Stimulated activated CD4-positive, alpha-beta T cell treated with anti-CD3 and anti-CD28 coated beads, Interleukin-4, amount 100 ng/mL, for 48 hours (primary cell): Measurements from ENCODE around the gene GNAQ.

Experiments
- DNase-seq, 2 donors: peaks; one replicate each; pipeline ENCODE4 v3.0.0-alpha.2; 2020; ENCODE audit warnings: low read depth in 2 of 2

GNAQ gene

DNA sequence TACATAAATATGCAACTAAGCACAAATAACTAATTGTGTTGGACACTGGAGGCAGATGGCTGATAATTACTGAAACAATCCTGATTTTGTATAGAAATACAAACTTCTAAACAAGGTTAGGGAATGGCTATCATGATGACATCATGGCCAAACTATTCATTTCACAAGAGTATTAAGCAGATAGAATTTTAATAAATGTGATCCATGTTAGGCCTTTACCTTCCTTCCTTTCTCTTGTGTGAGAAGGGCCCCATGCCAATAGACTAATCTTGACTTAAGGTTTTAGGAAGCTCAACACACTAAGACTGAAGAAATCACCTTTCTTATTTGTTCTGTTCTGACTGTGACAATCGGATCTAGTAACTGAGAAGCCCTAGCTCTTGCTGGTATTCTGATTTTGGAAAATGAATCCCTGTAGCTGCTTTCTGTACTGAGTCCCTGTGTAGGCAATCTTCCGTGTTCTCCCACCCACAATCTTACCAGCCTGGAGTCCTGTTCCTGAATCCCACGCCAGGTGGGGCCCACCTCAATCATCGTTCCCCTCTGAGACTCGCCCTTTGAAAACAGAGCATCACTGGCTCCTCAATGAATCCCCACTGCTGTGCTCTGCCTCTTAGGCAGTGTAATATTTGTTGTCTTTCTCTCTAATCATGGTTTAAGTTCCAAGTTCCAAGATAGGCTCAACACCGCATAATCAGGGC is 214.8 kb downstream of the GNAQ start:
- DNase-seq: no peak

DNA sequence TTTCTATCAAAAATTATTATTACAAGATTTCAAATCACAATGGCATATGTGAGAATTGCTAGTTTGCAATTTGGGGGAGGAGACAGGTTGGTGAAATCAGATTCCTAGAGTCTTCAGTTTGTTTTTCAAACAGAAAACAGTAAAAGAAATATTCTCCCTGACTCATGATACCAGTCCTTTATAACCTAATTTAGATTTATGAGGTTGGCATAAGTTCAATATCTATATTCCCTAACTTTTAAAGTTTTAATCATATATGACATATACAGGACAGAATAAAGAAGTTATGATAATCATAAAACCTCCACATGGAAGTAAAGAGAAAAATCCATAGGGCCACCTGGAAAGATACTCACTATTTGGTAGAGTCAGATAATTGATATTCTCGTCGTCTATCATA is 216.4 kb downstream of the GNAQ start:
- DNase-seq: no peak

DNA sequence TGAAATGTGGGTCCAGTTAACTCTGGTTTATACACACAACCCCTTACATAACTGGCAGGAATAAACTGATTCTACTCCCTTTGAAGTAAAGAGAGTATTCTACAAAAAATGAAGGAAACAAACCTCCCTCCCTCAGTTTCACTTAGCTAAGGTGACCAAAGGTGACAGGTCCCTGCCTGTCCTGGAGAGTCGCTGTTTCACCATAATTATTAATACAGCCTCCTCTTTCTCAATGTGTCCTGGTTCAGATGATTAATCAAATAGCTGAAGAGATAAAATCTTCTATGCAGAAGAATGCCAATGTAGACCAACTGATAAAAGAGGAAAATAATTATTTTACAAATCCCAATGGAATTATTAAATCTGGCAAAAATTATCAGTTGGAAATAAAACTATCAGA is 219.8 kb downstream of the GNAQ start:
- no peak for DNase-seq

DNA sequence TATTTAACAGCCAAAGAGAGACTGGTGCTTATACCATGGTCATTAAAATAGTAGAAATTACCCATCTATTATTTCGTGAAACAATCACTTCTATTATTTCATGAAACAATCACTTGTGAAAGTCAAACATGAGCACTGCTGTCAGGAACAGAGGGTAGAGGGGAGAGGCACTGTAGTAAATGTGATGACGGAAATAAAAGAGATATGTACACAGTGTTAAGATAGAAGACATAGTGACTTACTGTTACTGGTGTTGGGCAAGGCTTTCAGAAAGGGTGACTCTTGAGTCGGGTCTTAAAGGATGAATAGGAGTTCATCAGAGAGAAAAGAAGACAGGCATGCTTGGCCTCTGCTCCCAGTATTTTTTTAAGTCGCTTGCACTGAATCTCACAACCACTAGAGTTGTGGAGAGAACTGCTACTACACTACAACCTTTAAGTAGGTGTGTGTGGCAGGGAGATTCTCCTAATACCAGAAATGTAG is 220.9 kb downstream of the GNAQ start:
- no peak for DNase-seq

DNA sequence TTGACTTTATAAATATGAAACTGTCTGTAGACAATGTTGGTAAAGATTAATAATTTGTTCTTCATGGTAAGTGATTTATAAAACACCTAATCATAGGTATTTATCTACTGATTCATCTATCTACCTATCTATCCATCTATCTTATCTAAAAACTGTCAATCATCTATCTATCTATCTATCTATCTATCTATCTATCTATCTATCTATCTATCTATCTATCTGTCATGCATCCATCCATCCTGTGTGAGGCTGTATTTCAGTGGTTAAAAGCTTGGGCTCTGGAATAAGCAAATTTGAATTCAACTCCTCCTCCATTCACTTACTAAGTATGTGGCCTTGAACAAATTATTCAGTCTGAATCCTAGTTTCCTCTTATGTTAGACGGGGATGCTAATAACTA is 221.6 kb downstream of the GNAQ start:
- no peak for DNase-seq

DNA sequence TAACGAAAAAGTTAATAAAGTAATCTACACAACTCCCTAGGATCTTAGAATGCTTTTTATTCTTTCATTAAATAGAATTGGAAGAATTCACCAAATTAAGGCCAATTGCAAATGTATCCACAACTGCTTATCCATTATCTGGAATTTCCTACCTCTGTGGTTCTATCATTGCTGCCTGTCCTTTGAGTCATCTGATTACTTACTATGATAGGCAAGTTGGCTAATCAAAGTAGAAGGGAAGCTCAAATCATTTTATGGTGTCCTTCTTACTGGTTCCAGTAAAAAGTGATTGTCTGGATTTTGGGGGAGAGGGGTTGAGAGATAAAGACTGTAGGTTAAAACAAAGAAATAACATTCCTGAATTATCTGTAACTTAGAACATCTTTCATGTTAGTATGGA is 222.1 kb downstream of the GNAQ start:
- DNase-seq: no peak

DNA sequence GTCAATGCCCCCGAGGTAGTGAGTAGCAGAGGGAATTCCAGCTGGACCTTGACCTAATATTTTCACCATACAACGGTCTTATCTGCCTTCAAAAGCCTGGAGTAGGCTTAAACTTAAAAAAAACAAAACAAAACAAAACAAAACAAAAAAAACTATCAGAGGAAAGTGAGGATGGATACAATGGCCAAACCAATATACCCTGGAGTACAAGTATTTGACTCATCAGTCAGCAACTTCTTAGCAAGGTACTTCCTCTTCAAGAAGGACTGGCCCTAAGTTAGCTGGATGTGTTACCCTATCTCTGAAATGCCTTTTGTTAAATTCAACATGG is 222.9 kb downstream of the GNAQ start:
- no peak for DNase-seq

DNA sequence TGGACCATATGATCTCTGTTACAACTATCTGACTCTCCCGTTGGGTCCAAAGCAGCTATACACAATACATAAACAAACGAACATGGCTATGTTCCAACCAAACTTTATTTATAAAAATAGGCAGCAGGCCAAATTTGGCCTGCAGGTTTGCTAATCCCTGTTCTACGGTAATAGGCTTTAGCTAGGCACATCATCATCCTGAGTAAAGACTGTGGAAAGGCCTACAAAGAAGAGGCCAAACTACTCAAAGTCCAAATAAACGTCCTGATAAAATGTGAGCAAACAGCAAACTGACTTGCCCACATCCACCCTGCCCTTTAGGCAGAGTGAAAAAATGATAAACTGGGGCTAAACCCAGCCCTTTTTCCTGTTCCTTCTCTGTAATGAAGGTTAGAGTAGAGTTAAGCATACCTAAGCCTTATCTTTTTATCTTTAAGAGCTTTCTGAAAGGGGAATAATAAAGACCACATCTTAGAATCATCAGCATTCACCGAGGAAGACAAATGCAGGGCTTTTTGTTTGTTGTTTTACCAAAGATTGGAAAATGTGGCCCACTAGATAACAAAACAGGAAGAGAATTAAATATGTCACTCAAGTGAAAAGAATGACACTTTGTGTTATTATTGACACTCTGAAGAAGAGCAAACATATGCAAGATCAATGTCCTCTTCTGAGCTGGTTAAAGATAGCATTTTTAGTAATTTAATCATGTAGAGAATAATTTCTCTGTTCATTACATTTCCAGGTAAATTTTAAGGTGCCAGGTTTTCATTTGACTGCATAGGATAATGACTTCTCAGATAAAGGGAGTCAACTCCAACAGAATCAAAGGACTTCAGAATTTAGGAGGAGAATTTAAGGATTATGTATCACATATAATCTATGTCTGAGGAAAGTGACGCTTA is 223.5 kb downstream of the GNAQ start:
- no peak for DNase-seq

DNA sequence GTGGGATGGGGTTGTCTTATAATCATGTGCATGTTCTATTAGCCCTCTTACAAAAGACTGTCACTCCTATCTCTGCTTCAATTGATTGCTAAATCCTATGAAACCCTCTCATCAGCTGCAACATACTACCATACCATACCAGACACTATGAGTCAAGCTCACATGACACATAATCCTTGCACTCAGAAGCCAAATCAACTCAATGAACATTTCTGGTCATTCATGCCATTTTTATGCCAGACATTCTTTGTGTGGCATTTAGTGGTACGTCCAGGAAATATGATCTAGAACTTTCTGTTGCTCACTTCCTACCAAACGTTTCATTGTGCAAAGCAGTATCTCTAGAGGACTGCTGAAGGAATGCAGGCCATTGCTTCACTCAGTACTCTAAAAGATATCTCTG is 224.3 kb downstream of the GNAQ start:
- DNase-seq: no peak

DNA sequence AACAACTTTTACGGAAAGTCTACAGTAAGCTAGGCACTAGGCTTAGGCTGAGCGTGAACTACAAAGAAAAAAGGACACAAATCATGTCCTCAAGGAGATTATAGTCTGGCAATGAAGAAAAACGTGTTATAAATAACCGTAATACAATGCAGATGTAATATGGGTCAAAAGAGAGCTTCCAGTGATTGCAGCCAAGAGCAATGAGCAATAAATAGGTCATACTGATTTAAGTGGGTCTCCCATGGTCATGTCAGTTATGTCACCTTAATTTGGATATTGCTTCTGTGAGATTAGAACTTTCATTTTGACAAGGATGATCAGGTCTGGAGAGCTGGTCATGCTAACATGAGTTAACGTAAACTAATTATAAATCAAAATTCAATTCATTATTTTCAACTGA is 224.9 kb downstream of the GNAQ start:
- no peak for DNase-seq

DNA sequence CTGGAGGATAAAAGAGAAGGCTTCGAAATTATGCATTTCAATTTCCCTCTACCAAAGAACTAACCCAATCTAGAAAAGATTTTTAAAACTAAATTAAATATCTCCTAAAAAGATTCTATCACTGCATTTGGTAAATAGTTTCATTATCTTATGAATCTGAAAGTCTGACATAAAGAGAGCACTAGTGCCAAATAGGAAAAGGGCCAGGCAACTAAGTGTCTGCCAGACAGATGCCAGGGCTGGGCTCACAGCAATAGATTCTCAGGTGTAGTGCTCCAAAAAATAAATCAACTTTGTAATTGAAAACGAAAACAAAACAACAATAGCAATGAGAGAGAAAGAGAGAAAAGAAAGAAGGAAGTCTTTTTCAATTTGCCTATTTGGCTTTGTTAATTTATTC is 225.8 kb downstream of the GNAQ start:
- no peak for DNase-seq

DNA sequence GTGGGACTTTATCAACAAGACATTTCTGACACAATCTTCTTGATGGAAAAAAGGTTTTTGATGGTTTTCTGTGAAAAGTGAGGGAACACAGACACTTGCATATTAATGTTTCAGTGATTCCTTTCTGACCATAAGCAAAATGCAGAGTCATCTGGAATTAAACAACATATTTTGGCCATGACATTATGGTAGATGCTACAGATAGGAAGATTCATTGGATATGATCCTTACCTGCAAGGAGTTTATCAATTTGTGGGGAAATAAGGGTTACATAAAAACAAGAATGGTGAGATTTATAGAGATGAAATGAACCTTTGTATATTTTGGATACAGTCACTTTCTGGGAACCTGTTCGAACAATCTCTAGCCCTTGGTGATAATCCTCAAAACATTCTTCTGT is 228.2 kb downstream of the GNAQ start:
- DNase-seq: no peak

DNA sequence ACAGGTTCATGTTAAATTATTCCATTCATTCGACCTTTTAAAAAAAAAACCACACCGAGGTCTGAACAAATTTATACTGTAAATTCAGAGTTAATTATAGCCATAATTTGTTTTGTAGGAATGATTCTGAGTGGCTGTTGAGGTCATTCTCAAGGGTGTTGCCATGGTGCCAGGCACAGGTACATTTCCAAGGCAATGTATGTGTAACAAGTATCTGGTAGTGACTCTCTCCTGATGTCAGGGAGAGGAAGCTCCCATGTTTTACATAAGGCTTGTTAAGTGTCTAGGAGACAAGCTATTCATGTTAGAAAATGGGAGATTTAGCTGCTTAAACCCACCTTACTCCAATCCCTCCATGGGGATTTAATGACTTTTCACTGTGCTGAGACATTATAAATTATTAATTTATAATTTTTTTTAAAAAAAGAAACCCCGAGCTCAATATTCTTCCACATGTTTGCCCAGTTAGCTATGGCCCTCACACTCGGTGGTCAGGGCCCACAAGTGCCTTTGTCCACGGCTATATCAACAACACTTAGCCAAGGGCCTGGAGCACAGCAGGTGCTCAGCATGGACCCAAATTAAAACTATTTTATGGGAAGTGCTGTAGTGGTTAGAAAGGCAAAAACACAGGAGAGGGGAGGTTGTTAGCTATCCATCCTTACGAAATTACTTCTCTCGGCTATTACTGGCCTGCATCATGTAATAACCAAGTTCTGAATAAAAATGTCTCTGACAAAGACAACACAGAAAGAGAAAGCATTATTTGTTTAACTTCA is 228.9 kb downstream of the GNAQ start:
- DNase-seq: no peak

DNA sequence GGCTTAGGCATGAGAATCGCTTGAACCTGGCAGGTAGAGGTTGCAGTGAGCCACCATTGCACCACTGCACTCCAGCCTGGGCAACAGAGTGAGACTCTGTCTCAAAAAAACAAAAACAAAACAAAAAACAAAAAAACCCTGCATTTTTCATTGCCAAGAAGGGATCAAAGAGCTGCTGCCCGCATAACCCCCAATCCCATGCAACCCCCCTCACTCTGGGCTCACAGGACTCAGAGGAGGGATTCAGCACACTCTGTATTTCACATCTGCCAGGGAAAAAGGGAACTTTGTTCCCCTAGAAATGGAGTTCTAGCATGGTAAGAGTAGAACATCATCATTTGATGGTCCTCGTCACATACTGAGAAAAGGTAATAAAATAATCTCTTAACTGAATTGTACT is 229.5 kb downstream of the GNAQ start:
- no peak for DNase-seq

DNA sequence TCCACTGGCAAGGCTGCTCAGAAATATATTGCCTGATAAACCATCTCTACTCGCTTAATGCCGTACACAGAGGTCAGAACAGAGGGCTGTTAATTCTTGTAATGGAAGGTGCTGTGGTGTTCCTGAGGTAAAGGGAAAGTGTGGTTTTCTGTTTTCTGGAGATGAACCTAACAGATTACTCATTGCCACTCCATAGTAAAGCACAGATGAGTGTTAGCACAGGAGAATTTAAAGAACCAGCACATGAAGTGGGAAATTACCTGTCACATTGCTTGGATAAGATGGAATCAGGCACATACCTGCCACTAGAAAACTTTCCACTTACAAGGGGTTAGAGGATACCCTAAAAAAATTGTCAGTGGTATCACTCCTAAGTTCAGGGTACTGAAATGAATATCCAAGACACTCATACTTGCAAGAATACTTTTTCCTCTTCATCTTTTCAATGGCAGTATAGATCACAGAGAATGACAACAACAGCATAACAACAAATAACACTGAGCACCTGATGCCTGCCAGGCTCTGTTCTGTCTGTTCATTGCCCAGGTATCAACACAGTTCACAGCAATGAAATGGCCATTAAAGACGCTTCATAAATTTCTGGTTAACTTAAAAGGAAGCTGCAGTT is 230.6 kb downstream of the GNAQ start:
- DNase-seq: no peak

DNA sequence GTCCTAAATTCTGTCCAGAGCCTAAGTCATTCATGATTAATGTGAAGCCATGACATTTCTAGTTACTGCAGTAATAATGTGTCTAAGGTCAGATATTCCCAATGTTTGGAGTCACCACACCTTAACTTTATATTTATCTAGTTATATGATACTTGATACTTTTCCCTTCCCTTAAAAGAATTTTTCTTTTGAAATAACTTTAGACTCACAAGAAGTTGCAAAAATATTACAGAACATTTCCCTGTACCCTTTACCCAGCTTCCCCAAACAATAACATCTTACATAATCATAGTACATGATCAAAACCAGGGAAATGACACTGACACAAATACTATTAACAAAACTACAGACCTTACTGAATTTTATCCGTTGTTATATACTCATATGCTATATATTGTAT is 233.5 kb downstream of the GNAQ start:
- DNase-seq: no peak

DNA sequence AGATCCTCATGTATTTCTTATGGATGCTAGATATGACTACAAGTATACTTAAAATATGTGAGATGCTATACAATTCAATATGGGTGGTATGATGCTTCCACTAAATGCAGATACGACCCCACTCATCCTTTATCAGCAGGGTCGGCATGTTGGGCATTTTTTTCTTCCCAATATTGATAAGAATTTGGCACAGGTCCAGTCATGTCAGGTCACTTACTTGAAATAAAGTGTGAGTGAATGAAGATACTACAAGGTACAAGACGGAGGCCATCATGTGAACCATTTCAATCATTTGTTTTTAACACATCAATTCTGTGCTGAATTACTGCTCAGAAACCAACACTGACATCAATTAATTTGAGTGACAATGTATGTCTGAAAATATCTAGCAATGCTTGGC is 236.6 kb downstream of the GNAQ start:
- DNase-seq: no peak

DNA sequence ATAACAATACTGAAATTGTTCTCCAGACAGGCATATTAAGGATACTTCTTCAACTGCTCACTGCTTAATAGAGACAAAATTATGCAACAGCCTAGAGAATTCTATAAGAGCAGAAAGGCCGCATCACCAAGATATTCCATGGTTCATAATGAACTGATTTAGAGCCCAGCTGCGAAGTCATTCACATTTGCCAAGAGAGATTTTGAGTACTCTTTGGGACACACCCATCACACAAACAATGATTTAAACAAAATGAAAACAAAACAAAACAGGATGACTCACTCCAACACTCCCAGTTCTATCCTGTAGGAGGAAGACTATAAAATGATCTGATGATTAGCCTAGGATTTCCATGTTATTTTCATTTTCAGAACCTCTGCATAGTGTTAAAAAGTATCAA is 237.8 kb downstream of the GNAQ start:
- no peak for DNase-seq

DNA sequence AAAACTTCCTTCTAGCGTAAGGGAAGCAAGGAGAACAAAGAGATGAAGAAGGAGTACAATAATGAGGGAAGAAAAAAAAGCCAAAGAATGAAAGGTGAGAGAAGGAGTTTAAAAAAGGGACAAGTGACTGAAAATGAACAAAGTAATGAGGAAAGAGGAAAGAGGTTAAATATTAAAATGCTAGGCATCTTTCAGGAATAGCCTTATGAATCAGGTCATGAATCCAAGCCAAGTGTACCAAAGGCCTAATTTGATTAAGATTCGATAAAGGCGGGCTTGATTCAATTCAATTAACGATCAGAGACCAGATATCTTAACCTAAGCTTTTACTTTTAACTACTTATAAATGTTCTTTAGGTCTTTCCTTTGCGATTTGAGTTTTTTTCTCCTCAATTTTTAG is 241.7 kb downstream of the GNAQ start:
- no peak for DNase-seq

DNA sequence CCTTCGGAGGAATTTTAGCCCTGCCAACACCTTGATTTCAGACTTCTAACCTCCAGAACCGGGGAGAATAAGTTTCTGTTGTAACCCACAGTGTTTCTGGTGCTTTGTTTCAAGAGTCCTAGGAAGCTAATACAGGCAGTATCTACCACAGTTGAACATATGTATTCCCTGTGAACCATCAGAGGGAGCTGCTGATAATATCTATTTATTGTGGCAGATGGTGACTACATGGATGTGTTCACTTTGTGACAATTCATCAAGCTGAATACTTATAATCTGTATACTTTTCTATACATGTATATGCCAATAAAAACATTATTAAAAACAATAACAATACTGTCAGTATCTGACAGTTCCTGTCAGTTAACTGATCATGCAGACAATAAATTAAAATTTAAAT is 246.3 kb downstream of the GNAQ start:
- no peak for DNase-seq

DNA sequence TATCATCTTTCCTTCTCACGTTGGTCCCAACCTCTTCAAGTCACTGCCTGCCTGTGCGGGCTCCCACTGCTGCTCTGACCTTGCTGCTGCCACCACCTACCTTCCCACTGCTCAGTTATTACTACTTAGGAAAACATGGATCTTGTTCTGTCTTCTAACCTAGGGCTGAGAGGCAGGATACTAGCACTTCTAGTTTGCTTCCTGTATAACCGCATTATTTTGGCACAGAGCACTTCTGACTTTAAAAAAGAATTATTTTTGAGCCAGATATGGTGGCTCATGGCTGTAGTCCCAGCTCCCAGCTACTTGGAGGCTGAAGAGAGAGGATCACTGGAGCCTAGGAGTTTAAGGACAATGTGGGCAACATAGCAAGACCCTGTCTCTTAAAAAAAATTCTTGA is 248.1 kb downstream of the GNAQ start:
- DNase-seq: no peak

DNA sequence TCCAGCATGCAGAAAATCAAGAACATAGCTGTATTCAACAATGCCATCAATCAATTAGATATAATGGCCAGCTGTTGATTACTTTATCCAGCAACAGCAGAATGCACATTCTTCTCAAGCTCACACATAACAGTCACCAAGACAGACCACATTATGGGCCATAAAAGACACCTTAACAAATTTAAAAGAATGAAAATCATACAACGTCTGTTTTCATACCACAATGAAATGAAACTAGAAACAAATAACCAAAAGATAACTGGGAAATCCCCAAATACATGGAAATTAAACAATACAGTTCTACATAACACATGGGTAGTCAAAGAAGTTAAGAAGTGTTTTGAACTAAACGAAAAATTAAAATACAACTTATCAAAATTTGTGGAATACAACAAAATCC is 252.6 kb downstream of the GNAQ start:
- DNase-seq: no peak
